Ascending aorta (tissue), 2 donors: ENCODE results near the gene BICRA. TPM values are rescaled to one million over a fixed set of nuclear protein-coding genes. Genes with fewer than 3 reads are reported as not detected.
A peak's percentile ranks its signal among the peaks of the same experiment; 100 is the strongest.
"Not testable (repeated sequence)": the region's sequence is repeated elsewhere in the genome, so short reads cannot be mapped to it uniquely, and the experiment has no call there.

Source experiments
- DNase-seq, 2 donors: peaks; one replicate each; pipeline ENCODE4 v3.0.0-alpha.2; 2019; ENCODE audit warnings: low spot score in 2 of 2
- H3K27ac ChIP-seq, 2 donors: fragments of 200-600 bp; sonication (generic); one replicate each; pipeline ENCODE4 v1.5.1; 2016 to 2017; ENCODE audit warnings: mild to moderate bottlenecking in 1 of 2
- H3K27me3 ChIP-seq: fragments of 200-600 bp; sonication (generic); one replicate; pipeline ENCODE4 v1.5.1; 2017
- H3K36me3 ChIP-seq, 2 donors: fragments of 200-600 bp; sonication (generic); one replicate each; pipeline ENCODE4 v1.5.1; 2016
- H3K4me1 ChIP-seq, 2 donors: fragments of 200-600 bp; sonication (generic); one replicate each; pipeline ENCODE4 v1.5.1; 2016 to 2017; ENCODE audit warnings: mild to moderate bottlenecking in 1 of 2
- H3K4me3 ChIP-seq, 2 donors: fragments of 200-600 bp; sonication (generic); one replicate each; pipeline ENCODE4 v1.5.1; 2016 to 2017; ENCODE audit warnings: mild to moderate bottlenecking in 1 of 2
- H3K9me3 ChIP-seq, 2 donors: fragments of 200-600 bp; sonication (generic); one replicate each; pipeline ENCODE4 v1.5.1; 2016
- intact Hi-C: fragments of 100-400 bp; cut with DNase I; formaldehyde crosslinking; loops from one replicate; pipeline ENCODE4 v1.15.1; 2023
- total RNA-seq: library from RNA; depleted of rRNA; stranded (reverse); fragments of >200 nt; gene quantifications from one replicate; pipeline ENCODE4 v1.1.0, GENCODE V29; 2016
- TF ChIP-seq, protein P1 (sequence below), 3 experiments: fragments of 200-600 bp in 2 of 3; fragments of 450-650 bp in 1 of 3; sonication (generic) in 2 of 3; IDR thresholded peaks; one replicate each; pipeline ENCODE4 v1.5.1; 2016 to 2019; ENCODE audit warnings: antibody characterized with exemption in 3 of 3, mild to moderate bottlenecking in 1 of 3, moderate library complexity in 1 of 3

Gene BICRA
- total RNA-seq, 1 donor from 2014 or later: 19.7 TPM

DNA sequence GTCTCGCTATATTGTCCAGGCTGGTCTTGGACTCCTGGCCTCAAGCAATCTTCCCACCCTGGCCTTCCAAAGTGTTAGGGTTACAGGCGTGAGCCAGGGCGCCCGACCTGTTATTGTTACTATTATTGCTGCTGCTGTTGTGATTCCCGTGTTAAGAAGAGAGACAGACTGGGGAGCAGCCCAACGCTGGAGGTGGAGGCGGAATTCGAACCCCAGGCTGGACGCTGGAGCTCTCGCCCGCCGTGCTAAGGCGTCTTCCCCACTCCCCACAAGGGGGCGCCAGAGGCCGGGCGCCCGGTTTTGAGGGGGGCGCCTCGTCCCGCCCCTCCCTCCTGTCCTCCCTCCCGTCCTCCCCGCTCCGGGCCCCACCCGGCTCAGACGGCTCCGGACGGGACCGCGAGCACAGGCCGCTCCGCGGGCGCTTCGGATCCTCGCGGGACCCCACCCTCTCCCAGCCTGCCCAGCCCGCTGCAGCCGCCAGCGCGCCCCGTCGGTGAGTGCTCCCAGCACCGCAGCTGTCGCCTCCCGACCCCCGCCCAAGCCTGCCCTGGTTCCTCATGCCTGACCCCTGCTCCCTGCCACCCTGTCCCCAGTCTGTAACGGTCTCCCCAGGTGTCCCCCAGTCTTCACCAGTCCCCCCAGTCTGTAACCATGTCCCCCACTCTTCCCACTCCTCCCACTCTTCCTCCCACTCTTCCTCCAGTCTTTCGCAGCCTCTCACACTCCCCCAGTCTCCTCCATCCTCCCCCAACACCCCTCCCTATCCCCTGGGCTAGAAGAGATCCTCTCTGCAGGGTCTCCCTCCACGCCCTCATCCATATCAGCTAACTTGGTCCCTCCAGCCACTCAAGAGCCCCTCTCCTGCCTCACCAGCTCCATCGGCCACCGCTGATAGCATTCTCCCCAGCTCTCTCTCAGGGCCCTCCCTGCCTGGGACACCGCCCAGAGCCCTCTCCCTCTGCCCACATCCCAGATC is 104.4 kb downstream of the BICRA start, which contains the start of gene EHD2:
Gene EHD2, plus strand, starts transcription at position 377 of the 976 bp plus-strand sequence. CDS start 3,191 bp downstream, outside the sequence.
- TF ChIP-seq, protein P1, sequence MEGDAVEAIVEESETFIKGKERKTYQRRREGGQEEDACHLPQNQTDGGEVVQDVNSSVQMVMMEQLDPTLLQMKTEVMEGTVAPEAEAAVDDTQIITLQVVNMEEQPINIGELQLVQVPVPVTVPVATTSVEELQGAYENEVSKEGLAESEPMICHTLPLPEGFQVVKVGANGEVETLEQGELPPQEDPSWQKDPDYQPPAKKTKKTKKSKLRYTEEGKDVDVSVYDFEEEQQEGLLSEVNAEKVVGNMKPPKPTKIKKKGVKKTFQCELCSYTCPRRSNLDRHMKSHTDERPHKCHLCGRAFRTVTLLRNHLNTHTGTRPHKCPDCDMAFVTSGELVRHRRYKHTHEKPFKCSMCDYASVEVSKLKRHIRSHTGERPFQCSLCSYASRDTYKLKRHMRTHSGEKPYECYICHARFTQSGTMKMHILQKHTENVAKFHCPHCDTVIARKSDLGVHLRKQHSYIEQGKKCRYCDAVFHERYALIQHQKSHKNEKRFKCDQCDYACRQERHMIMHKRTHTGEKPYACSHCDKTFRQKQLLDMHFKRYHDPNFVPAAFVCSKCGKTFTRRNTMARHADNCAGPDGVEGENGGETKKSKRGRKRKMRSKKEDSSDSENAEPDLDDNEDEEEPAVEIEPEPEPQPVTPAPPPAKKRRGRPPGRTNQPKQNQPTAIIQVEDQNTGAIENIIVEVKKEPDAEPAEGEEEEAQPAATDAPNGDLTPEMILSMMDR (IDR thresholded peaks at IDR 0.05): peak; percentile 97 to 98 (median 97)
- H3K9me3 ChIP-seq: no peaks in the 10 kb centered on the region
- peaks cover 3 to 42% of the 10 kb centered on the region in 2 donors for H3K4me1 ChIP-seq
- H3K4me3 ChIP-seq: peak within 1 kb of the TSS; percentile 88 to 100
- peak in 1 of 2 donors; percentile 84 for DNase-seq
- intact Hi-C loops: loop anchor here (1.0 to 2.0 kb wide), 3 partner anchors 16 to 75 kb away; no protein-coding TSS in a partner anchor
- peak within 1 kb of the TSS; percentile 87 to 98 for H3K27ac ChIP-seq
- H3K27me3 ChIP-seq: no peaks in the 10 kb centered on the region
- peaks cover 19 to 22% of the 10 kb centered on the region in 2 donors for H3K36me3 ChIP-seq

DNA sequence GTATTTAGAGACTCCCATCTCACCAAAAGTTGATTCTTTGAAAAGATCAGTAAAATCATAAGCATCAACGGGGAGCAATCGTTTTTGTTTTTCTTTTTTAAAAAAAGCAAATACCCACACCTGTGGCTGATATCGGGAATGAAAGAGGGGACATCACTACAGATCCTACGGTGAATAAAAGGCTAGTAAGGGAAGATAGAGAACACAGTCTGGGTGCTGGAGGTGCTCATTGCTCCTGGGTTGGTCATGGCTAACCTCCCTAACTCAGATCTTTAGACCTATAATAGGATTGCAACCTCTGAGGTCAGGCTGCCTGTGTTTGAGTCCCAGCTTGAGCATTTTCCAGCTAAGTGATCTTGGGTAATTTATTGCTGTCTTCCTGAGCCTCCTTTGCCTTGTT is 105.4 kb downstream of the BICRA start:
- no peaks in the 10 kb centered on the region for H3K9me3 ChIP-seq
- H3K36me3 ChIP-seq: peaks cover 19 to 22% of the 10 kb centered on the region in 2 donors
- peaks cover 8 to 48% of the 10 kb centered on the region in 2 donors for H3K4me1 ChIP-seq
- intact Hi-C loops: no loop called here
- H3K27me3 ChIP-seq: no peaks in the 10 kb centered on the region
- no peak for DNase-seq
- peak overlapping the region; percentile 87 to 98 for H3K27ac ChIP-seq
- H3K4me3 ChIP-seq: peak overlapping the region; percentile 88 to 100
- TF ChIP-seq, protein P1 (IDR thresholded peaks at IDR 0.05): no peak

DNA sequence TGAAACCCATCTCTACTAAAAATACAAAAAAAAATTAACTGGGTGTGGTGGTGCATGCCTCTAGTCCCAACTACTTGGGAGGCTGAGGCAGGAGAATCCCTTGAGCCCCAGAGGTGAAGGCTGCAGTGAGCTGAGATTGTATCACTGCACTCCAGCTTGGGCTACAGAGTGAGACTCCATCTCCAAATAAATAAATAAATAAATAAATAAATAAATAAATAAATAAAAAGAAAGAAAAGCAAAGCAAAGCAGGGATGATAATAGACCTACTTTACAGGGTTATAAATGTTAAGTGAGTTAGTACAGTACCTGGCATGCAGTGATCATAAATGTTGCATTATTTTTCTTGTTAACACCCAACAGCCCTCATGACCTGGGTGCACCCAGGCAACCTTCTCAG is 105.9 kb downstream of the BICRA start:
- H3K9me3 ChIP-seq, DNase-seq, intact Hi-C loops, H3K27me3 ChIP-seq: not testable (repeated sequence)
- peaks cover 8 to 52% of the 10 kb centered on the region in 2 donors for H3K4me1 ChIP-seq
- peak overlapping the region; percentile 88 to 100 for H3K4me3 ChIP-seq
- peak overlapping the region; percentile 87 to 98 for H3K27ac ChIP-seq
- peaks cover 19 to 22% of the 10 kb centered on the region in 2 donors for H3K36me3 ChIP-seq

DNA sequence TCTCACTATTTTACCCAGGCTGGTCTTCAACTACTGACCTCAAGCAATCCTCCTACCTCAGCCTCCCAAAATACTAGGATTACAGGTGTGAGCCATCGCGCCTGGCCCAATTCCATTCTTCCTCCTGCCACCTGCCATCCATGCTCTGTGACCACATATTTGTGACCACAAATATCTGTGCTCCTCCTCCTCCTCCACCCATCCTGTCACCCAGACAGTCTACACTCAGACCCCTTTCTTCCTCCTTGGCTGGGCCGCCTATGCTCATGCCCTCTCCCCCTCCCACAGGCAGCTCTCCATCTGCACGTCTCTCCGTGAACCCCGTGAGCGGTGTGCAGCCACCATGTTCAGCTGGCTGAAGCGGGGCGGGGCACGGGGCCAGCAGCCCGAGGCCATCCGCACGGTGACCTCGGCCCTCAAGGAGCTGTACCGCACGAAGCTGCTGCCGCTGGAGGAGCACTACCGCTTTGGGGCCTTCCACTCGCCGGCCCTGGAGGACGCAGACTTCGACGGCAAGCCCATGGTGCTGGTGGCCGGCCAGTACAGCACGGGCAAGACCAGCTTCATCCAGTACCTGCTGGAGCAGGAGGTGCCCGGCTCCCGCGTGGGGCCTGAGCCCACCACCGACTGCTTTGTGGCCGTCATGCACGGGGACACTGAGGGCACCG is 107.5 kb downstream of the BICRA start:
- TF ChIP-seq, protein P1 (IDR thresholded peaks at IDR 0.05): no peak
- Histone ChIP-seq H3K4me3 (peak overlapping the region in 1 of 2 donors; percentile 100), H3K9me3 (no peaks in the 10 kb centered on the region), H3K27ac (peak overlapping the region; percentile 90 to 98), H3K27me3 (no peaks in the 10 kb centered on the region), H3K36me3 (peaks cover 19 to 24% of the 10 kb centered on the region in 2 donors), H3K4me1 (peaks cover 12 to 56% of the 10 kb centered on the region in 2 donors)
- intact Hi-C loops: no loop called here
- no peak for DNase-seq

DNA sequence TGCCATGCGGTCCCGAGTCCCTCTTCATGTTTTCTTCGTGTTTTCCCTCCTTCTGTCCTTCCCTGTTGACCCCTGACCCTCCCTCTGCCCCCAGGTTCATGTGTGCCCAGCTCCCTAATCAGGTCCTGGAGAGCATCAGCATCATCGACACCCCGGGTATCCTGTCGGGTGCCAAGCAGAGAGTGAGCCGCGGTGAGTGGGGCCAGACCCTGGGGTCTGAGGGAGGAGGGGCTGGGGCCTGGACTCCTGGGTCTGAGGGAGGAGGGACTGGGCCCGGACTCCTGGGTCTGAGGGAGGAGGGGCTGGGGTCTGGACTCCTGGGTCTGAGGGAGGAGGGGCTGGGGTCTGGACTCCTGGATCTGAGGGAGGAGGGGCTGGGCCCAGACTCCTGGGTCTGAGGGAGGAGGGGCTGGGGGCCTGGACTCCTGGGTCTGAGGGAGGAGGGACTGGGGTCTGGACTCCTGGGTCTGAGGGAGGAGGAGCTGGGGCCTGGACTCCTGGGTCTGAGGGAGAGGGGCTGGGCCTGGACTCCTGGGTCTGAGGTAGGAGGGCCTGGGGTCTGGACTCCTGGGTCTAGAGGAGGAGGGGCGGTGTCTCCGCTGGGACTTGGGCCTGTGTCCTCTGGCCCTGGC is 109.6 kb downstream of the BICRA start:
- intact Hi-C loops: loop anchor here (1.0 kb wide), 1 partner anchor 25 kb away; no protein-coding TSS in a partner anchor

More for the DNA sequence above, 109.6 kb downstream of the BICRA start:
- Histone ChIP-seq H3K4me3 (peak overlapping the region; percentile 10 to 61), H3K4me1 (peaks cover 10 to 63% of the 10 kb centered on the region in 2 donors), H3K36me3 (peaks cover 19 to 27% of the 10 kb centered on the region in 2 donors), H3K27ac (peak overlapping the region; percentile 90 to 98)
- not testable (repeated sequence) for DNase-seq, H3K9me3 ChIP-seq, H3K27me3 ChIP-seq
